H54 (cell line): ENCODE results near the gene ERF.

Source experiments
- DNase-seq: peaks from one replicate; pipeline ENCODE4 v3.0.0; 2011; ENCODE audit warnings: low spot score, mixed read lengths; ENCODE audit not compliant: insufficient read length
- FAIRE-seq: peaks from 3 replicates; lab custom pipeline; 2011; peaks lifted over from hg19 to GRCh38; lab: Jason Lieb, UNC
- POLR2A ChIP-seq: IDR thresholded peaks from 2 replicates; pipeline ENCODE4 v1.6.1; 2011; ENCODE audit warnings: low read depth, mild to moderate bottlenecking, low read length

Gene ERF

GRCh38 chr19:42254850-42255765, at the start of gene ERF:
ERF (minus strand) TSS chr19:42255128; CDS start chr19:42254999, 129 bp downstream.
- FAIRE-seq = no peak
- TF ChIP-seq POLR2A = peak; percentile 98
- DNase-seq = peak; percentile 93

GRCh38 chr19:42303876-42304275, 48.9 kb upstream of the ERF start:
- no peak for TF ChIP-seq POLR2A
- FAIRE-seq = no peak

GRCh38 chr19:42303101-42303464, 48.2 kb upstream of the ERF start:
- FAIRE-seq (no peak), DNase-seq (no peak)
- TF ChIP-seq POLR2A = no peak

More at GRCh38 chr19:42303876-42304275, 48.9 kb upstream of the ERF start:
- no peak for DNase-seq

- FAIRE-seq (no peak), DNase-seq (no peak)
- TF ChIP-seq POLR2A = no peak
Observed at GRCh38 chr19:42301646-42302203, 46.8 kb upstream of the ERF start, which contains the start of gene PRR19. PRR19 (plus strand) TSS chr19:42302132; CDS start chr19:42309585, 7,453 bp downstream.

- no peak for TF ChIP-seq POLR2A
- DNase-seq (no peak), FAIRE-seq (no peak)
Observed at GRCh38 chr19:42297039-42297438, 42.1 kb upstream of the ERF start.

GRCh38 chr19:42295831-42296525, 41.0 kb upstream of the ERF start:
- TF ChIP-seq POLR2A = no peak; the same call in 1 of the 2 replicates
- peak; percentile 81 for DNase-seq
- no peak for FAIRE-seq

- DNase-seq (no peak), FAIRE-seq (no peak)
- TF ChIP-seq POLR2A = no peak
Observed at GRCh38 chr19:42295342-42295741, 40.4 kb upstream of the ERF start.

GRCh38 chr19:42294471-42295137, 39.7 kb upstream of the ERF start:
- FAIRE-seq (no peak), DNase-seq (no peak)
- TF ChIP-seq POLR2A = no peak

- no peak for TF ChIP-seq POLR2A
- FAIRE-seq (no peak), DNase-seq (no peak)
Observed at GRCh38 chr19:42293948-42294347, 39.0 kb upstream of the ERF start.

GRCh38 chr19:42293540-42293939, 38.6 kb upstream of the ERF start:
- no peak for TF ChIP-seq POLR2A
- DNase-seq (no peak), FAIRE-seq (no peak)

- TF ChIP-seq POLR2A = no peak
- DNase-seq (no peak), FAIRE-seq (no peak)
Observed at GRCh38 chr19:42292963-42293362, 38.0 kb upstream of the ERF start.

GRCh38 chr19:42292042-42292960, 37.4 kb upstream of the ERF start:
- FAIRE-seq (no peak), DNase-seq (no peak)
- TF ChIP-seq POLR2A = no peak

- DNase-seq (no peak), FAIRE-seq (no peak)
- TF ChIP-seq POLR2A = no peak
Observed at GRCh38 chr19:42291435-42291810, 36.5 kb upstream of the ERF start.
